Activated CD8-positive, alpha-beta memory T cell treated with anti-CD3 and anti-CD28 coated beads for 36 hours (primary cell): Measurements from ENCODE around the gene NELFE. TPM values are rescaled to one million over a fixed set of nuclear protein-coding genes. Genes with fewer than 3 reads are reported as not detected.
"Not testable (repeated sequence)": the region's sequence is repeated elsewhere in the genome, so short reads cannot be mapped to it uniquely, and the experiment has no call there.

ENCODE experiments used
- CTCF ChIA-PET: fragments of 350-600 bp; sonication (Branson Sonifier 250); formaldehyde crosslinking; loops from one replicate; lab custom pipeline; 2021; ENCODE audit warnings: antibody characterized with exemption; lab: Charles Lee
- POLR2A ChIA-PET: fragments of 350-600 bp; sonication (Branson Sonifier 250); formaldehyde crosslinking; loops from one replicate; lab custom pipeline; 2021; ENCODE audit warnings: antibody characterized with exemption; lab: Charles Lee
- total RNA-seq, 2 experiments: library from RNA; stranded (reverse); gene quantifications; one replicate each; pipeline ENCODE4 v1.2.3, GENCODE V29; 2021

The NELFE gene
- 10 to 100 TPM; 80.0 to 85.7 TPM for total RNA-seq

- ChIA-PET POLR2A (interaction anchor here (0.7 to 3.3 kb wide), 4 partner anchors 8 to 62 kb away, joined by 3 to 41 read pairs (median 4); partner anchors contain the start of genes DXO and EHMT2), CTCF (interaction anchor here (1.2 to 3.6 kb wide), 4 partner anchors 8 to 60 kb away, joined by 3 to 31 read pairs (median 4); partner anchors contain the start of genes CFB and DXO)
These were observed at the start of gene NELFE, which contains the start of gene SKIC2 for GRCh38 chr6:31958741-31959739. Gene NELFE, minus strand, starts transcription at chr6:31958971. Its CDS starts 525 bp downstream, at chr6:31958446. Gene SKIC2, plus strand, starts transcription at chr6:31959175. Its CDS starts 18 bp downstream, at chr6:31959193.

- POLR2A ChIA-PET, CTCF ChIA-PET: not testable (repeated sequence)
These were observed 49.3 kb upstream of the NELFE start for GRCh38 chr6:32008037-32008436.

GRCh38 chr6:32007086-32007485 is 48.3 kb upstream of the NELFE start:
- POLR2A ChIA-PET = not testable (repeated sequence)

DNA sequence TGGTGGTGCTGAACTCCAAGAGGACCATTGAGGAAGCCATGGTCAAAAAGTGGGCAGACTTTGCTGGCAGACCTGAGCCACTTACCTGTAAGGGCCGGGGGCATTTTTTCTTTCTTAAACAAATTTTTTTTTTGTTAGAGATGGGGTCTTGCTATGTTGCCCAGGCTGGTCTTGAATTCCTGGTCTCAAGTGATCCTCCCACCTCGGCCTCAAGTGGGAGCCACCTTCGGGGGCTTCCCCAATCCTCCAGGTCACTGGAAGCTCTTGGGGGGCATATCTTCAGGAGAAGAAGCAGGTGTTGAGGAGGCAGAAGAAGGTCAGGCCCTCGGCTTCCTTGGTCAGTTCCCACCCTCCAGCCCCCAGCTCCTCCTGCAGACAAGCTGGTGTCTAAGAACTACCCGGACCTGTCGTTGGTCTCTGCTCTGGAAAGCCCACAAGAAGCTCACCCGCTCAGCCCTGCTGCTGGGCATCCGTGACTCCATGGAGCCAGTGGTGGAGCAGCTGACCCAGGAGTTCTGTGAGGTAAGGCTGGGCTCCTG is 47.3 kb upstream of the NELFE start:
- POLR2A ChIA-PET, CTCF ChIA-PET: not testable (repeated sequence)

More at GRCh38 chr6:32007086-32007485, 48.3 kb upstream of the NELFE start:
- CTCF ChIA-PET = not testable (repeated sequence)

DNA sequence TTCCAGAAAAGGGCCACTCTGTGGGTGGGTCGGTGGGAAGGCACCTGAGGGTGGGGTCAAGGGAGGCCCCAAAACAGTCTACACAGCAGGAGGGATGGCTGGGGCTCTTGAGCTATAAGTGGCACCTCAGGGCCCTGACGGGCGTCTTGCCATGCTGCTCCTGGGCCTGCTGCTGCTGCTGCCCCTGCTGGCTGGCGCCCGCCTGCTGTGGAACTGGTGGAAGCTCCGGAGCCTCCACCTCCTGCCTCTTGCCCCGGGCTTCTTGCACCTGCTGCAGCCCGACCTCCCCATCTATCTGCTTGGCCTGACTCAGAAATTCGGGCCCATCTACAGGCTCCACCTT is 46.7 kb upstream of the NELFE start:
- POLR2A ChIA-PET, CTCF ChIA-PET: not testable (repeated sequence)

DNA sequence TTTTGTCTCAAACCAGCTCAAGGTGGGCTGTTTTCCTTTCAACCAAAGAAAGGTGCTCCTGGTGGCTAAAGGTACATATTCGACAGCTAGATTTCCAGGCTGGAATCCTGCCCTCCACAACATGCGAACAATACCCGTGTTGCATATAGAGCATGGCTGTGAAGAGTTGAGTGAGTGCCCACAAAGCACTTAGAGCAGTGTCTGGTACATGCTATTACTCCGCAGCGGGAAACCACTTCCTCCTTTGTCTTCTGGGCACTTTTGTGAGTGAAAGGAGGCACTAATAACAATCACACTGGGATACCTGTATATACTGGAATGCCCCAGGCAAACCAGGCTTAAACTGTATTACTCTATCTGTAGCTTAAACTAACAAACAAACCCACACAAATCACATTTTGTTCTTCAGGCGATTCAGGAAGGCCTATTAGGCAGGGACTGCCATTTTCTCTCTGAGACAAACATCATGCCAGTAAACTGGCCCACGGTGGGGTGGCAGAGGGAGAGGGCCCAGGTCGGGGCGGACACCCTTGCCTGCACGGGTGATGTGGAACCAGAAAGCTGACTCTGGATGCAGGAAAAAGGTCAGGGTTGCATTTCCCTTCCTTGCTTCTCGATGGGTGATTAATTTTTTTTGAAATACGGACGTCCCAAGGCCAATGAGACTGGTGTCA is 46.2 kb upstream of the NELFE start:
- POLR2A ChIA-PET = not testable (repeated sequence)

GRCh38 chr6:32004393-32004792 is 45.6 kb upstream of the NELFE start:
- CTCF ChIA-PET, POLR2A ChIA-PET: not testable (repeated sequence)

More for the DNA sequence above, 46.2 kb upstream of the NELFE start:
- CTCF ChIA-PET = not testable (repeated sequence)

DNA sequence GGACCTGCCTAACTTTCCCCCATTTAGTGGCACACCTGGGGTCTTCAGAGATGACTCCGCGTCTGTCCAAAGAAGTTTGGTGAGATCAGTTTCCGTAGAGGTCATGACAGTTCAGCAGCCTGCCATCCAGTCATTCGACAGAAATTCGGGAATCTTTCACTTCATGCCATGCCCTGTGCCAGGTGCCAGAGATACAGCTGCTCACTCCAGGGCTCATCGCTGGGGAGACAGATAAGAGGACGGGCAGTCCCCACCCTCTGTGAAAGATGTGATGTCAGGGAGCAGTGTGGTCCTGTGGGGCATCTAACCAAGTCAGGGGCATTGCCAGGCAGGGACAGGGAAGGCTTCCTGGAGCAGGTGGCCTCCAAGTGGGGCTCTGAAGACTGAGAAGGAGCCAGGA is 44.5 kb upstream of the NELFE start:
- CTCF ChIA-PET, POLR2A ChIA-PET: not testable (repeated sequence)

GRCh38 chr6:32002546-32003268 is 43.9 kb upstream of the NELFE start:
- POLR2A ChIA-PET, CTCF ChIA-PET: not testable (repeated sequence)

DNA sequence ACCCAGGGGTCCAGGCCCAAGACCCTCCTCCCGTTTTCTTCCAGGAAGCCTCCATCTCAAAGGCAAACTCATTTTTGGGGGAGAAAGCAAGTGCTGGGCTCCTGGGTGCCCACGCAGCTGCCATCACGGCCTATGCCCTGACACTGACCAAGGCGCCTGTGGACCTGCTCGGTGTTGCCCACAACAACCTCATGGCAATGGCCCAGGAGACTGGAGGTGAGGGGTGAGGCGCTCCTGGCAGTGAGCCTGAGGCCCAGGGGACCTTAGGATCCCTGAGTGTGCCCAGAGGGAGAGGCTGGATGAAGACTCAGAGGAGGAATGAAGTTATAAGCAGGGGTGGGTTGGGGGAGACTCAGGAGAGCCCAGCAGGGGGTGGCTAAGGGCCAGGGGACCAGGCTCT is 37.6 kb upstream of the NELFE start:
- CTCF ChIA-PET, POLR2A ChIA-PET: not testable (repeated sequence)

- POLR2A ChIA-PET = not testable (repeated sequence)
These were observed 35.6 kb upstream of the NELFE start for GRCh38 chr6:31994421-31994820.

GRCh38 chr6:31989363-31989762 is 30.6 kb upstream of the NELFE start:
- CTCF ChIA-PET, POLR2A ChIA-PET: not testable (repeated sequence)

More at GRCh38 chr6:31994421-31994820, 35.6 kb upstream of the NELFE start:
- CTCF ChIA-PET = not testable (repeated sequence)

- CTCF ChIA-PET, POLR2A ChIA-PET: not testable (repeated sequence)
These were observed 23.0 kb upstream of the NELFE start, which contains the start of gene C4A for GRCh38 chr6:31981744-31982143. Gene C4A, plus strand, starts transcription at chr6:31982057. Its CDS starts 51 bp downstream, at chr6:31982108.

DNA sequence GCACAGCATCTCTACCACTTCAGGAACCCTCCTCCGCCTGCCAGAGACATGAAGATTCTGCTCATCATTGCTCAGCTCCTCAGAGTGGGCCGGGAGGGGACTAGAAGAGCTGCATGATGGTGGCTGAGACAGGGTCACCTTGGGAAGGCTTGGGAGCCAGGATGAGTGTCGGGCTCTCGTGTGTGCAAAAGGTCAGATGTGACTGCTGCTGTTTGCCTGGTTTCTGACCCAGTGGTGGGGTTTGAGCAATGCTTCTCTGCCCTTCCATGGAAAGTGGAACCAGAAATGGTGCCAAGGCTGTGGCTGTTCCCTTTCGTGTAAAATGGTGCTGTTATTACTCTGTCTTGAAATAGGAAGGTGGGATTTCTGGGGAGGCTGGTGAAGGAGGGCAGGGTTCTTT is 22.2 kb upstream of the NELFE start:
- POLR2A ChIA-PET, CTCF ChIA-PET: not testable (repeated sequence)

GRCh38 chr6:31980195-31980876 is 21.6 kb upstream of the NELFE start:
- POLR2A ChIA-PET, CTCF ChIA-PET: not testable (repeated sequence)

DNA sequence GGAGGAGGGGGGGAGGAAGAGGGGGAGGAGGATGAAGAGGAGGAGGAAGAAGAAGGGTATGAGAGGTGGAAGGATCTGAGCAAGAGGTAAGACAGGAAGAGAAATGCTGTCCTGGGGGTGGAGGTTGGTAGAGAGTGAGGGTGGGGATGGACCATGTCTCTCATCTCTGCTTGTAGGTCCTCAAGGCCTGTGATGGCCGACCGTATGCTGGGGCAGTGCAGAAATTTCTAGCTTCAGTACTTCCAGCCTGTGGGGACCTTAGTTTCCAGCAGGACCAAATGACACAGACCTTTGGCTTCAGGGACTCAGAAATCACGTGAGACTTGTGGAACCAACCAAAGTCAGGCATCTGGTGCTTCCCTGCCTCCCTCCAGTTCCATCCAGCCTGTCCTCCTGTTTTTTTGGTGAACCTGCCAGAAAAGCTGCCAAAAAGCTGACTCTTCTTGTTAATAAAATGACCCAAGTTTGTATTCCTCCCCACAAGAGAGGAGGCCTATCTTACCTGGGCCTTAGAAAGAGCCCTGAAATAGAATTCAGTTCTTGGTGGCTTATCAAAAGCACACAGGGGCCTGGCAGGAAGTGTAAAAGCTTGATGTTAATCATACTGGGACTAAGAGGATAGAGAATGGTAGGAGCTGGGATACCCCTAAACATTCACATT is 20.6 kb upstream of the NELFE start:
- ChIA-PET CTCF (no interaction called here), POLR2A (no interaction called here)

DNA sequence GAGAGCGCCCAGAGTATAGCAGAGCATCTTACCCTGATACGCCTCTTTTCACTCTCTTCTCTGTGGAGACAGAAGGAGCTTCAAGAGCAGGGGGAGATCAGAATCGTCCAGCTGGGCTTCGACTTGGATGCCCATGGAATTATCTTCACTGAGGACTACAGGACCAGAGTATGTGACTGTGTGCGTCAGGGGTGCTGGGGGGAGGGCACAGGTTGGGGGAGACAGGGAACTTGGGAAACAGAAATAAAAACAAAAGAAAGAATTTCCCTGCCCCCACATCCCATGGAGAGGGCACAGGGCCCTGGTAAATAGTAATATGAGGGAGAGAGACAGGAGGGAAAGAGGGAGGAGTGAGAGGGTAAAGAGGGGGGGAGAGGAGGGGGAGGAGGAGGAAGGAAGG is 20.1 kb upstream of the NELFE start:
- ChIA-PET CTCF (no interaction called here), POLR2A (no interaction called here)

GRCh38 chr6:31977816-31978431 is 19.2 kb upstream of the NELFE start:
- ChIA-PET CTCF (no interaction called here), POLR2A (no interaction called here)
